SK-N-SH (cell line): ENCODE results near the gene SLC22A5. TPM values are rescaled to one million over a fixed set of nuclear protein-coding genes. Genes with fewer than 3 reads are reported as not detected.
A peak's percentile ranks its signal among the peaks of the same experiment; 100 is the strongest.

Source experiments
- CTCF ChIA-PET: fragments of 300-600, 350-600 bp; formaldehyde crosslinking; extraction: SDS; loops from one replicate; lab custom pipeline; 2021; lab: Yijun Ruan, JAX
- POLR2A ChIA-PET: fragments of 350-600 bp; sonication (Branson Sonifier 250); formaldehyde crosslinking; extraction: SDS; loops from one replicate; lab custom pipeline; 2020; ENCODE audit warnings: antibody characterized with exemption, inconsistent platforms; lab: Yijun Ruan, JAX
- DNase-seq: peaks from one replicate; pipeline ENCODE4 v3.0.0; 2012
- H2AFZ ChIP-seq: fragments of 200-600 bp; sonication (generic); 2 replicates; pipeline ENCODE4 v1.8.1; 2016; ENCODE audit warnings: antibody characterized with exemption, mild to moderate bottlenecking, low read depth
- H3F3A ChIP-seq: fragments of 200-600 bp; sonication (generic); replicated peaks from 2 replicates; pipeline ENCODE3; 2016; ENCODE audit warnings: antibody characterized with exemption, mild to moderate bottlenecking; ENCODE audit not compliant: insufficient read depth
- H3K27ac ChIP-seq, 2 experiments: fragments of 200-500 bp in 1 of 2; fragments of 200-600 bp in 1 of 2; sonication (Bioruptor generic) in 1 of 2; sonication (generic), shearing (Covaris generic) in 1 of 2; 2 replicates each; pipeline versions ENCODE4 v1.5.1 to v1.6.1; 2014 to 2016; ENCODE audit warnings: low read depth in 2 of 2, inconsistent platforms in 1 of 2, low read length in 1 of 2, mild to moderate bottlenecking in 1 of 2, mixed read lengths in 1 of 2
- H3K27me3 ChIP-seq: fragments of 200-600 bp; sonication (generic), shearing (Covaris generic); 2 replicates; pipeline ENCODE4 v1.6.1; 2016; ENCODE audit warnings: mixed run types; ENCODE audit not compliant: insufficient read depth
- H3K36me3 ChIP-seq, 2 experiments: fragments of 200-500 bp in 1 of 2; fragments of 200-600 bp in 1 of 2; sonication (Bioruptor generic) in 1 of 2; sonication (generic) in 1 of 2; replicated peaks in 1 of 2; 2 replicates each; pipeline versions ENCODE3 to v1.5.1; 2014 to 2016; ENCODE audit warnings: low read length in 1 of 2, mild to moderate bottlenecking in 1 of 2; ENCODE audit not compliant: insufficient read depth in 2 of 2, control insufficient read depth in 1 of 2
- H3K4me1 ChIP-seq, 2 experiments: fragments of 200-500 bp in 1 of 2; fragments of 200-600 bp in 1 of 2; sonication (Bioruptor generic) in 1 of 2; sonication (generic), shearing (Covaris generic) in 1 of 2; 2 replicates each; pipeline versions ENCODE4 v1.5.1 to v1.6.1; 2014 to 2016; ENCODE audit warnings: low read depth in 1 of 2, low read length in 1 of 2, mixed run types in 1 of 2; ENCODE audit not compliant: insufficient read depth in 2 of 2, control insufficient read depth in 1 of 2
- H3K4me2 ChIP-seq: fragments of 200-600 bp; sonication (generic), shearing (Covaris generic); 2 replicates; pipeline ENCODE4 v1.6.1; 2017; ENCODE audit warnings: mixed run types
- H3K4me3 ChIP-seq, 2 experiments: fragments of 200-500 bp in 1 of 2; fragments of 200-600 bp in 1 of 2; sonication (Bioruptor generic) in 1 of 2; sonication (generic), shearing (Covaris generic) in 1 of 2; 2 replicates each; pipeline versions ENCODE4 v1.5.1 to v1.8.1; 2014 to 2016; ENCODE audit warnings: low read depth in 2 of 2, inconsistent platforms in 1 of 2, low read length in 1 of 2, mild to moderate bottlenecking in 1 of 2, mixed read lengths in 1 of 2, moderate library complexity in 1 of 2
- H3K79me2 ChIP-seq: fragments of 200-600 bp; sonication (generic); 2 replicates; pipeline ENCODE4 v1.8.1; 2017; ENCODE audit warnings: mild to moderate bottlenecking; ENCODE audit not compliant: insufficient read depth
- H3K9ac ChIP-seq: fragments of 200-600 bp; sonication (generic); 2 replicates; pipeline ENCODE4 v1.6.1; 2017; ENCODE audit warnings: mixed run types
- H3K9me2 ChIP-seq: fragments of 200-600 bp; sonication (generic); 2 replicates; pipeline ENCODE4 v1.6.1; 2017; ENCODE audit warnings: mixed run types
- H3K9me3 ChIP-seq: fragments of 200-600 bp; sonication (generic); 2 replicates; pipeline ENCODE4 v1.6.1; 2017; ENCODE audit warnings: mixed run types, mild to moderate bottlenecking, moderate library complexity
- H4K20me1 ChIP-seq: fragments of 200-600 bp; sonication (generic); 2 replicates; pipeline ENCODE4 v1.6.1; 2017; ENCODE audit warnings: mild to moderate bottlenecking, mixed run types; ENCODE audit not compliant: insufficient read depth
- CHD2 ChIP-seq: fragments of 150-350 bp; IDR thresholded peaks from 2 replicates; pipeline ENCODE4 v1.6.1; 2018; ENCODE audit warnings: low read length; ENCODE audit not compliant: partially characterized antibody
- EZH2phosphoT487 ChIP-seq: fragments of 200-600 bp; sonication (generic); IDR thresholded peaks from 2 replicates; pipeline ENCODE4 v1.6.1; 2017; ENCODE audit warnings: low read depth, mixed run types, mild to moderate bottlenecking, antibody characterized with exemption, moderate library complexity, borderline replicate concordance
- FOSL2 ChIP-seq: IDR thresholded peaks from 2 replicates; pipeline ENCODE4 v1.4.0; 2012; ENCODE audit warnings: low read depth, mild to moderate bottlenecking, moderate library complexity, borderline replicate concordance
- FOXJ3 ChIP-seq: sonication (generic); formaldehyde crosslinking; IDR thresholded peaks from 2 replicates; pipeline ENCODE4 v1.5.1; 2020; ENCODE audit warnings: mild to moderate bottlenecking, missing genetic modification reagents
- GABPA ChIP-seq: IDR thresholded peaks from 2 replicates; pipeline ENCODE4 v1.4.0; 2012; ENCODE audit warnings: low read depth, mild to moderate bottlenecking
- MAX ChIP-seq: IDR thresholded peaks from 2 replicates; pipeline ENCODE4 v1.4.0; 2012; ENCODE audit warnings: low read depth
- MXI1 ChIP-seq: IDR thresholded peaks from 2 replicates; pipeline ENCODE4 v1.6.1; 2012; ENCODE audit warnings: mild to moderate bottlenecking, low read depth, low read length, improper control_type of control experiment
- NRF1 ChIP-seq: IDR thresholded peaks from 2 replicates; pipeline ENCODE4 v1.6.1; 2012; ENCODE audit warnings: low read depth, mild to moderate bottlenecking, low read length
- RCOR1 ChIP-seq: fragments of 150-350 bp; IDR thresholded peaks from 2 replicates; pipeline ENCODE4 v1.6.1; 2017; ENCODE audit warnings: antibody characterized with exemption, low read length
- REST ChIP-seq: IDR thresholded peaks from 2 replicates; pipeline ENCODE4 v1.6.1; 2012; ENCODE audit warnings: mild to moderate bottlenecking, low read depth, low read length, moderate library complexity
- SMC3 ChIP-seq: IDR thresholded peaks from 2 replicates; pipeline ENCODE4 v1.6.1; 2012; ENCODE audit warnings: low read depth, low read length, improper control_type of control experiment
- TCF12 ChIP-seq: IDR thresholded peaks from 2 replicates; pipeline ENCODE4 v1.4.0; 2012
- WGBS: methylation state at CpG from one replicate; pipeline ENCODE4 v1.1.6; 2017; ENCODE audit warnings: low lambda C conversion rate; 5-methylcytosine and 5-hydroxymethylcytosine counted together
- polyA plus RNA-seq, 3 experiments: library from polyadenylated mRNA; depleted of rRNA; stranded (reverse); fragments of >200 nt; gene quantifications; 2 replicates each; pipeline ENCODE4 v1.2.3, GENCODE V29; 2012
- TF ChIP-seq, protein P1 (sequence below): IDR thresholded peaks from 2 replicates; pipeline ENCODE4; 2012

SLC22A5 gene
- polyA plus RNA-seq, 1 of the 3 experiments (the other 2 are of a cell fraction) = 8.3 TPM

- no peak for TF ChIP-seq REST
- TF ChIP-seq, protein P1, sequence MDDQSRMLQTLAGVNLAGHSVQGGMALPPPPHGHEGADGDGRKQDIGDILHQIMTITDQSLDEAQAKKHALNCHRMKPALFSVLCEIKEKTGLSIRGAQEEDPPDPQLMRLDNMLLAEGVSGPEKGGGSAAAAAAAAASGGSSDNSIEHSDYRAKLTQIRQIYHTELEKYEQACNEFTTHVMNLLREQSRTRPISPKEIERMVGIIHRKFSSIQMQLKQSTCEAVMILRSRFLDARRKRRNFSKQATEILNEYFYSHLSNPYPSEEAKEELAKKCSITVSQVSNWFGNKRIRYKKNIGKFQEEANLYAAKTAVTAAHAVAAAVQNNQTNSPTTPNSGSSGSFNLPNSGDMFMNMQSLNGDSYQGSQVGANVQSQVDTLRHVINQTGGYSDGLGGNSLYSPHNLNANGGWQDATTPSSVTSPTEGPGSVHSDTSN = peak; percentile 27; the same call in 1 of the 2 replicates
- peak; percentile 85 for TF ChIP-seq TCF12
- no peak for TF ChIP-seq GABPA
- peak; percentile 49; the same call in 1 of the 2 replicates for TF ChIP-seq MAX
- TF ChIP-seq SMC3 = peak; percentile 45
- peak; percentile 73 for TF ChIP-seq FOSL2
Observed at GRCh38 chr5:132426525-132427138, 57.1 kb downstream of the SLC22A5 start (continued).

DNA sequence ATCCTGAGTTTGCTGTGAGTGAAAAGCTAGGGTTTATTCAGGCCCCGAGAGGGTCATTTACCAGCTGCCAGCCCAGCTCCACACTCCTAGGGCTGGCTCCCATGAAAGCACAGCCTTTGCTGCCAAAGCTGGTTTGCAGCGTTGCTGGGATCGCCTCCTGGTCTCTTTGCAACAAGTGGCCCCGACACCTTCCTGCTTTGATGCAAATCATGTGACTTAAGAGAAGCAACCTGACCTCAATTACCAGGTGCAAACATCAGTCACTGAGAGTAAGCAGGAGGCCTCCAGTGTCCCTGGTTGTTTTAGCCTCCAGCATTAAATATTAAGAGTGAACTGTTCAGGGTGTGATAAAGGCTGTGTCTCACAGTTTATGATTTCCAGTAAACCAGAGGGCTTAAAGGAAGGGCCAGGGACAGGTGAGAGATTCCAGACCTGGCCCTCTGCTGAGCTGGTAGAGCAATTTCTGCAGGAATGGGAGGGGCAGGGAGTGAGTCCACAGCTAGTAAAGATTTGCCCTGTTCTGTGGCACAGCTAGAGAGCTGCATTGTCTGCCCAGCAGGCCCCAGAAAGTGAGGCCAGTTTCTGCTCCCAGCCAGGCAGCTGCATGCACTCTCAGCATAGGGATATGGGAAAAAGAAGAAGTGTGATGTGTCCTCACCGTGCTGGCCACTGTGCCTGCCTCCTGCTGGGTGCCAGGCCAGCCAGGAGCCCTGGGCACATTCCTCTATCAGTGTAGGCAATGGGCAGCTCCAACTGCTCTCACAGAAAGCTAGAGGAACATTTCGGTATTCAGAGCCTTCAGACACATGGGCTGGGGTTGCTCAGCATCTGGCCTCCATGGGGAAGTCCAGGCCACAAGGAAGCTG lies 58.0 kb downstream of the SLC22A5 start:
- Histone ChIP-seq H3K9me3 (no peaks in the 10 kb centered on the region), H3K4me2 (peak overlapping the region; percentile 42), H2AFZ (no peak overlapping the region), H3K36me3 (no peaks in the 10 kb centered on the region), H3K9me2 (no peaks in the 10 kb centered on the region), H3K27ac (peak overlapping the region; percentile 78 to 80), H4K20me1 (no peaks in the 10 kb centered on the region), H3K4me3 (no peak overlapping the region), H3K9ac (peak overlapping the region; percentile 37; the same call in 1 of the 2 replicates), H3K27me3 (no peaks in the 10 kb centered on the region), H3F3A (peaks cover 11% of the 10 kb centered on the region), H3K79me2 (no peaks in the 10 kb centered on the region), H3K4me1 (peaks cover 39 to 62% of the 10 kb centered on the region in 2 experiments)
- DNase-seq = peak; percentile 36
- no peak for TF ChIP-seq MAX
- 0 out of 2 replicates have a peak, but pooled peaks have one; percentile 40 for TF ChIP-seq FOXJ3
- no peak for TF ChIP-seq EZH2phosphoT487
- TF ChIP-seq MXI1 = no peak
- TF ChIP-seq NRF1 = no peak
- no peak for TF ChIP-seq CHD2
- TF ChIP-seq TCF12 = 0 out of 2 replicates have a peak, but pooled peaks have one; percentile 6
- TF ChIP-seq RCOR1 = 0 out of 2 replicates have a peak, but pooled peaks have one; percentile 16
- ChIA-PET POLR2A (interaction anchor here (1.4 to 2.3 kb wide), 3 partner anchors 37 to 69 kb away, joined by 7 to 15 read pairs (median 13); partner anchors contain the start of gene IRF1), CTCF (interaction anchor here (0.7 to 6.4 kb wide), 17 partner anchors 10 to 393 kb away, joined by 3 to 50 read pairs (median 6); partner anchors contain the start of gene IRF1)
- 88% methylated on average over 5 of the region's 6 CpGs for WGBS
